Fibroblast of villous mesenchyme (primary cell): ENCODE measurements around the gene MIR17HG. TPM values are rescaled to one million over a fixed set of nuclear protein-coding genes. Genes with fewer than 3 reads are reported as not detected.

Source experiments
- DNase-seq: peaks from one replicate; pipeline ENCODE4 v3.0.0-alpha.2; 2010; ENCODE audit warnings: low read depth
- H3K4me3 ChIP-seq: 2 replicates; pipeline ENCODE4 v1.5.1; 2011; ENCODE audit warnings: low read depth, mild to moderate bottlenecking, low read length
- CTCF ChIP-seq: IDR thresholded peaks from 2 replicates; pipeline ENCODE4 v1.5.1; 2012; ENCODE audit warnings: low read depth, mild to moderate bottlenecking, low read length; ENCODE audit not compliant: insufficient read depth
- total RNA-seq: library from RNA; depleted of rRNA; stranded (reverse); fragments of >200 nt; gene quantifications from 2 replicates; pipeline ENCODE4 v1.2.3, GENCODE V29; 2012

Gene MIR17HG
- total RNA-seq, 1 donor = 3.9 TPM

- DNase-seq = peak; percentile 52
- H3K4me3 ChIP-seq = peak within 1 kb of the TSS; percentile 57
- TF ChIP-seq CTCF = no peak
Measured at GRCh38 chr13:91398413-91399188, 51.1 kb downstream of the MIR17HG start, which contains the start of gene GPC5. Gene GPC5 (plus strand): TSS chr13:91398621.

GRCh38 chr13:91399189-91400062 lies 51.9 kb downstream of the MIR17HG start:
- no peak for TF ChIP-seq CTCF
- H3K4me3 ChIP-seq = peak overlapping the region; percentile 57

GRCh38 chr13:91400063-91400399 lies 52.5 kb downstream of the MIR17HG start:
- no peak overlapping the region for H3K4me3 ChIP-seq
- DNase-seq = no peak
- no peak for TF ChIP-seq CTCF

More at GRCh38 chr13:91399189-91400062, 51.9 kb downstream of the MIR17HG start:
- no peak for DNase-seq

GRCh38 chr13:91400671-91401070 lies 53.2 kb downstream of the MIR17HG start:
- no peak overlapping the region for H3K4me3 ChIP-seq
- DNase-seq = no peak
- no peak for TF ChIP-seq CTCF

GRCh38 chr13:91401920-91402319 lies 54.4 kb downstream of the MIR17HG start:
- H3K4me3 ChIP-seq = no peak overlapping the region
- DNase-seq = no peak
- no peak for TF ChIP-seq CTCF

Other genes with a start within 250 kb of the MIR17HG start
- gene GPC5, start 50.9 kb downstream of the MIR17HG start, total RNA-seq = not detected in 2 replicates